NB4 (cell line): Measurements from ENCODE around the gene PAQR8.

Experiments used
- MYC ChIP-seq: IDR thresholded peaks from 2 replicates; pipeline ENCODE4 v1.6.1; 2011; ENCODE audit warnings: low read depth, low read length
- POLR2A ChIP-seq: IDR thresholded peaks from 2 replicates; pipeline ENCODE4 v1.6.1; 2011; ENCODE audit warnings: mild to moderate bottlenecking; ENCODE audit not compliant: insufficient read length; ENCODE audit errors: extremely low read depth
- TF ChIP-seq, protein P1 (sequence below): IDR thresholded peaks from one replicate; pipeline ENCODE4 v1.5.1; 2012; ENCODE audit warnings: low read depth, low read length
- TF ChIP-seq, protein P2 (sequence below): IDR thresholded peaks from 2 replicates; pipeline ENCODE4 v1.6.1; 2011; ENCODE audit warnings: low read depth, low read length

DNA sequence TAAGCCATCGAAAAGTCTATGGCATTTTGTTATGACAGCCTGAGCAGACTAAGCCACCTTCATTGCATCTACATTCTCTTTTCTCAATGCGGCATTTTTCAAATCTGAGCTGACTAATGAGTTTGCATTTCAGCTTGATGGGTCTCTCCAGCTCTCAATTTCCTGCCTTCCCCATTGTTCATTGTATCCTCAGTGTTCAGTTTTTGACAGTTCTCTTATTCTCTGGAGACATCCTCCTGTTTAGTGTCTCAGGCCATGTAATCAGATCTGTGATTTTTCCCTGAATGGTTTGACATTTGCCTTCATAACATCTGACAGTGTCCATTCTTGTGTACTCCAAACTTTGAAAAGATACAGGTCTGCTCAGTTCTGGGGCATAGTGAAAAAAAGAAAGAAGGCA lies 49.5 kb upstream of the PAQR8 start:
- TF ChIP-seq, protein P1, sequence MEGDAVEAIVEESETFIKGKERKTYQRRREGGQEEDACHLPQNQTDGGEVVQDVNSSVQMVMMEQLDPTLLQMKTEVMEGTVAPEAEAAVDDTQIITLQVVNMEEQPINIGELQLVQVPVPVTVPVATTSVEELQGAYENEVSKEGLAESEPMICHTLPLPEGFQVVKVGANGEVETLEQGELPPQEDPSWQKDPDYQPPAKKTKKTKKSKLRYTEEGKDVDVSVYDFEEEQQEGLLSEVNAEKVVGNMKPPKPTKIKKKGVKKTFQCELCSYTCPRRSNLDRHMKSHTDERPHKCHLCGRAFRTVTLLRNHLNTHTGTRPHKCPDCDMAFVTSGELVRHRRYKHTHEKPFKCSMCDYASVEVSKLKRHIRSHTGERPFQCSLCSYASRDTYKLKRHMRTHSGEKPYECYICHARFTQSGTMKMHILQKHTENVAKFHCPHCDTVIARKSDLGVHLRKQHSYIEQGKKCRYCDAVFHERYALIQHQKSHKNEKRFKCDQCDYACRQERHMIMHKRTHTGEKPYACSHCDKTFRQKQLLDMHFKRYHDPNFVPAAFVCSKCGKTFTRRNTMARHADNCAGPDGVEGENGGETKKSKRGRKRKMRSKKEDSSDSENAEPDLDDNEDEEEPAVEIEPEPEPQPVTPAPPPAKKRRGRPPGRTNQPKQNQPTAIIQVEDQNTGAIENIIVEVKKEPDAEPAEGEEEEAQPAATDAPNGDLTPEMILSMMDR = no peak
- TF ChIP-seq, protein P2, sequence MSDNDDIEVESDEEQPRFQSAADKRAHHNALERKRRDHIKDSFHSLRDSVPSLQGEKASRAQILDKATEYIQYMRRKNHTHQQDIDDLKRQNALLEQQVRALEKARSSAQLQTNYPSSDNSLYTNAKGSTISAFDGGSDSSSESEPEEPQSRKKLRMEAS = no peak
- TF ChIP-seq POLR2A = no peak
- TF ChIP-seq MYC = no peak
